Common myeloid progenitor, CD34-positive (primary cell): Measurements from ENCODE around the gene YDJC.
"Not testable (repeated sequence)": the region's sequence is repeated elsewhere in the genome, so short reads cannot be mapped to it uniquely, and the experiment has no call there.

Experiments used
- CTCF ChIA-PET: fragments of 350-600 bp; sonication (Branson Sonifier 250); formaldehyde crosslinking; loops from one replicate; lab custom pipeline; 2021; ENCODE audit warnings: antibody characterized with exemption; lab: Charles Lee
- POLR2A ChIA-PET: fragments of 350-600 bp; sonication (Branson Sonifier 250); formaldehyde crosslinking; loops from one replicate; lab custom pipeline; 2021; ENCODE audit warnings: antibody characterized with exemption; lab: Charles Lee
- DNase-seq, 3 donors: peaks; one replicate each; pipeline versions ENCODE4 v3.0.0 to v3.0.0-alpha.2; 2013
- H3K27ac ChIP-seq, 2 experiments: 1 replicate in 1 of 2; 2 replicates in 1 of 2; pipeline ENCODE4 v1.7.0; 2013; ENCODE audit warnings: inconsistent platforms in 2 of 2, low read length in 2 of 2, mild to moderate bottlenecking in 2 of 2, low read depth in 1 of 2, moderate library complexity in 1 of 2; ENCODE audit not compliant: severe bottlenecking in 2 of 2, insufficient read depth in 1 of 2, poor library complexity in 1 of 2
- H3K27me3 ChIP-seq, 5 experiments: replicated peaks in 2 of 5; 1 replicate in 3 of 5; 2 replicates in 2 of 5; pipeline versions ENCODE4 v1.6.1 to v1.7.0; 2013; ENCODE audit warnings: low read length in 4 of 5, mild to moderate bottlenecking in 2 of 5, moderate library complexity in 2 of 5, inconsistent platforms in 1 of 5; ENCODE audit not compliant: insufficient read depth in 5 of 5, control insufficient read depth in 4 of 5
- H3K36me3 ChIP-seq, 4 experiments: 1 replicate in 2 of 4; 2 replicates in 2 of 4; pipeline versions ENCODE4 v1.6.1 to v1.7.0; 2013; ENCODE audit warnings: low read length in 3 of 4, control low read depth in 1 of 4, mild to moderate bottlenecking in 1 of 4; ENCODE audit not compliant: control insufficient read depth in 4 of 4, insufficient read depth in 4 of 4
- H3K4me1 ChIP-seq, 4 experiments: 1 replicate in 3 of 4; 2 replicates in 1 of 4; pipeline versions ENCODE4 v1.6.1 to v1.7.1; 2013; ENCODE audit warnings: low read length in 3 of 4, mild to moderate bottlenecking in 3 of 4, control low read depth in 1 of 4, inconsistent platforms in 1 of 4, moderate library complexity in 1 of 4; ENCODE audit not compliant: control insufficient read depth in 4 of 4, insufficient read depth in 4 of 4; ENCODE audit errors: control extremely low read depth in 1 of 4
- H3K4me3 ChIP-seq, 7 experiments: 1 replicate in 4 of 7; 2 replicates in 3 of 7; pipeline versions ENCODE4 v1.5.1 to v1.7.0; 2013; ENCODE audit warnings: mild to moderate bottlenecking in 7 of 7, low read length in 6 of 7, moderate library complexity in 6 of 7, inconsistent platforms in 2 of 7, low read depth in 2 of 7, control low read depth in 1 of 7; ENCODE audit not compliant: insufficient read depth in 4 of 7, control insufficient read depth in 1 of 7; ENCODE audit errors: extremely low read depth in 1 of 7
- H3K9me3 ChIP-seq, 5 experiments: 1 replicate in 4 of 5; 2 replicates in 1 of 5; pipeline versions ENCODE4 v1.6.1 to v1.7.1; 2013; ENCODE audit warnings: low read length in 4 of 5, mild to moderate bottlenecking in 2 of 5, inconsistent platforms in 1 of 5, low read depth in 1 of 5, moderate library complexity in 1 of 5; ENCODE audit not compliant: control insufficient read depth in 4 of 5, insufficient read depth in 2 of 5; ENCODE audit errors: control extremely low read depth in 1 of 5
- WGBS: methylation state at CpG from one replicate; pipeline ENCODE4 v1.1.5; 2013; ENCODE audit not compliant: insufficient coverage; 5-methylcytosine and 5-hydroxymethylcytosine counted together

YDJC gene

DNA sequence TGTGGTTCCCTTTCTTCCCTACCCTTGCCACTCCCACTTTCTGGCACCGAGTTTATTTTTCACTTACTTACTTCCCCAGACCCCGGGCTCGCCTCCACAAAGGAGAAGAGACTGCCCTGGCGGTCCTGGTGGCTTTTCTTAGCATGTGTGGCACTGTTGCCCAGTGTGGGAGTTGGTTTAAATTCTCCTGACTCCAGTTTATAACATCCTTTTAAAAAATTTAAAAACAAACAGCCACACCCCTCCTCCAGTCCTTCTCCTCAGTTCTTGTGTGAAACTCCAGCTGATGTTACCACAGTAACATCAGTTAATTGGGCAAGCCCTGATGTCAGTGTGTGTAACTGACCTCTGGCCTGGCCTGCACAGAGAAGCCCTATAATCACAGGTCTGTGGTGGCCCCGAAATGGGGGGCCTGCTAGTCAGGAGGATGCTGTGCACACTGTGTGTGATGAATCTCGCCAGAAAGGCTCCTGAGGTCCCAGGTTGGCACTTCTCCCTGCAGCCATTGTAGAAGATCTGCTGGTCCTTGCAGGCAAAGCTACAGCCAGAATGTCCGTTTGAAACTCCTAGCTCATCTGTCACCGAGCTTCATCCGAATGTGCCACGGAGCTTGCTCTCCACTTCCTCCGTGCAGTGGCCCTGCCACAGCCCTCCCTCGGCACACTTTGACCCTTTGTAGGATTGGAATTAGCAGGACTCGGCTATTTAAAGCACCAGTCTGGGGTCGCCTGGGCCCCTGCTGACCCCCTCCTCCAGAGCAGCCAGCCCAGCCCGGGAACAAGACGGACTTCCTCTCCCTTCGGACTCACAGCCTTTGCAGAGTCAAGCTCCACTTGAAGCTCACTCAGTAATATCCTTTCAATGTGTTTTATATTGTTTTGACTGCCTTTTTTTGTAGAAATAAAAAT lies 7.6 kb downstream of the YDJC start:
- WGBS, result 86% methylated on average over 8 of the region's 17 CpGs
- H3K27ac ChIP-seq, result no peak overlapping the region
- H3K27me3 ChIP-seq, result no peaks in the 10 kb centered on the region
- no peaks in the 10 kb centered on the region for H3K9me3 ChIP-seq
- peak in 2 of 3 donors; percentile 39 to 45 for DNase-seq
- H3K4me3 ChIP-seq, result no peak overlapping the region
- H3K36me3 ChIP-seq, result peaks cover 11 to 74% (median 38%) of the 10 kb centered on the region in 4 experiments
- ChIA-PET CTCF (interaction anchor here (0.6 to 13.8 kb wide), 4 partner anchors 9 to 1659 kb away, joined by 3 to 174 read pairs (median 4); partner anchors contain the start of gene SDF2L1), POLR2A (interaction anchor here (1.2 kb wide), 1 partner anchor 16 kb away, joined by 3 read pairs; no protein-coding TSS in a partner anchor)
- H3K4me1 ChIP-seq, result peaks cover 0 to 34% (median 19%) of the 10 kb centered on the region in 4 experiments

DNA sequence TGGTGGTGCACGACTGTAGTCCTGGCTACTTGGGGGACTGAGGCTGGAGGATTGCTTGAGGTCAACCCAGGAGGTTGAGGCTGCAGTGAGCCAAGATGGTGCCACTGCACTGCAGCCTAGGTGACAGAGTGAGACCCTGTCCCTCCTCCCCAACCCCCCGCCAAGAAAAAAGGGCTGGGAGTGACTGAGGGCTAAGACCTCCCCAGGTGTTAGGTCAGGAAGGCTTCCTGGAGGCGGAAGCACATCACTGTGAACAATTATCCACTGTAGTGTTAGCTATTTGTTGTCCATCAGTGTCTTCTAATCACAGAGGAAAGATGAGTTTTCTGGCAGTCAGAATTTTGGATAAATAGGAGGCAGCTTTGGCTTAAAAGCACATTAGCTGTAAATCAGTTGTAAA lies 8.8 kb downstream of the YDJC start:
- Histone ChIP-seq H3K27me3 (no peaks in the 10 kb centered on the region), H3K4me3 (no peak overlapping the region), H3K36me3 (peaks cover 6 to 63% (median 29%) of the 10 kb centered on the region in 4 experiments), H3K9me3 (no peaks in the 10 kb centered on the region), H3K4me1 (peaks cover 0 to 30% (median 14%) of the 10 kb centered on the region in 4 experiments), H3K27ac (no peak overlapping the region)
- DNase-seq, result no peak
- CTCF ChIA-PET, result interaction anchor here (1.5 to 13.8 kb wide), 2 partner anchors 24 to 35 kb away, joined by 3 to 174 read pairs; partner anchors contain the start of gene SDF2L1
- POLR2A ChIA-PET, result no interaction called here
- 100% methylated on average over 1 of the region's 3 CpGs for WGBS

DNA sequence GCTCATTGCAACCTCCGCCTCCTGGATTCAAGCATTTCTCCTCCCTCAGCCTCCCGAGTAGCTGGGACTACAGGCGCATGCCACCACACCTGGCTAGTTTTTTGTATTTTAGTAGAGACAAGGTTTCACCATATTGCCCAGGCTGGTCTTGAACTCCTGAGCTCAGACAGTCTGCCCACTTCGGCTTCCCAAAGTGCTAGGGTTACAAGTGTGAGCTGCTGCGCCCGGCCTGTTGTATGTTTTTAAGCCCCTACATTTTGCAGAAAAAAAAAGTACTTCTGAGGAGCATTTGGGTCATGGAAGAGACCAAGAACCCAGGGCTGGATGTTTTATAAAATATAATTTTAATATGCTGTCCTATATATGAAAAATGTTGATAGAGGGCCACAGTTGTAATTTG lies 12.5 kb downstream of the YDJC start:
- H3K27me3 ChIP-seq, POLR2A ChIA-PET, H3K27ac ChIP-seq, H3K9me3 ChIP-seq, DNase-seq, H3K4me3 ChIP-seq: not testable (repeated sequence)
- Histone ChIP-seq H3K4me1 (peaks cover 0 to 16% (median 6%) of the 10 kb centered on the region in 4 experiments), H3K36me3 (peaks cover 19 to 61% (median 34%) of the 10 kb centered on the region in 4 experiments)
- CTCF ChIA-PET, result interaction anchor here (1.0 to 2.0 kb wide), 3 partner anchors 9 to 12 kb away, joined by 3 to 6 read pairs (median 4); no protein-coding TSS in a partner anchor
- 100% methylated on average over 3 of the region's 6 CpGs for WGBS

DNA sequence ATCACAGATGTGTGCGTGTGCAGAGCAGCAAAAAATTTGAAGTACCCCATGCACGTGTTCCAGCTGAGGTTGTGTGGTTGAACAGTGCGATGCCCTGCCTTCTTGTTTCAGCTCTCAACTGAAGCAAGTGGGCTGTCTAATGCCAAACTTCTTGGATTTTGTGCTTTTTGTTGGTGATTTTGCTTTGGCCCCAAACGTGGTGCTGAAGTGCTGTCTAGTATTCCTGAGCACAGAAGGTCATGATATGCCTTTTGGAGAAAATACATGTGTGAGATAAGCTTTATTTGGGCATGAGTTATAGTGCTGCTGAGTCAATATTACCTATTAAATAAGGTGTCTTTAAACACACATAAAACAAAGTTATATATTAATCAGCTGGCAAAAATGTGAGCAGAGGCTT lies 14.1 kb downstream of the YDJC start:
- no peaks in the 10 kb centered on the region for H3K27me3 ChIP-seq
- ChIA-PET CTCF (interaction anchor here (1.0 to 2.0 kb wide), 4 partner anchors 9 to 13 kb away, joined by 3 to 9 read pairs (median 4); no protein-coding TSS in a partner anchor), POLR2A (no interaction called here)
- H3K9me3 ChIP-seq, result no peaks in the 10 kb centered on the region
- no peak for DNase-seq
- H3K27ac ChIP-seq, result no peak overlapping the region
- H3K4me1 ChIP-seq, result peaks cover 0 to 4% (median 1%) of the 10 kb centered on the region in 4 experiments
- peaks cover 25 to 65% (median 45%) of the 10 kb centered on the region in 4 experiments for H3K36me3 ChIP-seq
- no peak overlapping the region for H3K4me3 ChIP-seq
- WGBS, result 94% methylated on average over 2 of the region's 4 CpGs

DNA sequence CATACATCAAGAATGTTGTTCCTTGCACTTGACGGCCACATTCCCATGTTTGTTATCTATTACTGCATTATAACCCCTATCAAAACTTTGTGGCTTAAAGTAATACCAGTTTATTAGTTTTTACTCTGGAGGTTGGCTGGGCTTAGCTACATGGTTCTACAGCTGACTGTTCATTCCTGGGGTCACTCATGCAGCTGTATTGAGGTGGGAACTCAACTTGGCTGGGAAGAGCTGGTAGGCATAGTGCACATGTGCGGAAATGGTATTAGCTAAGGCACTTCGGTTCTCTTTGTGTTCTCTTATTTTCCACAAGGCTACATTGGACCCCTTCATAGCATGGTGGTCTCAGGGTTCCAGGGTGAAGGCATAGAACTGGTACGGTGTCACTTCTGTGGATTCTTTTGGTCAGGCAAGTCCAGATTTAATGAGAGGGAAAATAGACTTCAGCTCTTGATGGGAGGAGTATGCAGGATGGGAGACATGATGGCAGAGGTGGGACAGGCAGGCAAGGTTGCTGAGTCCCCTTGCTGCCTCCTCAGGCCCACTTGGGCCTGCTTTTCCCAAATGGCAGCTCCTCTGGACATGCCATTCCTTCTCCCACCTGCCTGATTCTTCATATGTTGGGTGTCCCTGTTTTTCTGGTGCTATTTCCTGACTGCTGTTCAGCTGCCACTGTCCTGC lies 16.1 kb downstream of the YDJC start:
- Histone ChIP-seq H3K4me3 (no peak overlapping the region), H3K9me3 (no peaks in the 10 kb centered on the region), H3K27ac (peak overlapping the region in 1 of 2 experiments; percentile 18), H3K4me1 (no peaks in the 10 kb centered on the region), H3K27me3 (no peaks in the 10 kb centered on the region), H3K36me3 (peaks cover 27 to 56% (median 41%) of the 10 kb centered on the region in 4 experiments)
- CTCF ChIA-PET, result interaction anchor here (0.9 to 3.1 kb wide), 5 partner anchors 8 to 14 kb away, joined by 3 to 15 read pairs (median 4); no protein-coding TSS in a partner anchor
- POLR2A ChIA-PET, result no interaction called here
- 94% methylated on average over 3 of the region's 4 CpGs for WGBS
- DNase-seq, result no peak

DNA sequence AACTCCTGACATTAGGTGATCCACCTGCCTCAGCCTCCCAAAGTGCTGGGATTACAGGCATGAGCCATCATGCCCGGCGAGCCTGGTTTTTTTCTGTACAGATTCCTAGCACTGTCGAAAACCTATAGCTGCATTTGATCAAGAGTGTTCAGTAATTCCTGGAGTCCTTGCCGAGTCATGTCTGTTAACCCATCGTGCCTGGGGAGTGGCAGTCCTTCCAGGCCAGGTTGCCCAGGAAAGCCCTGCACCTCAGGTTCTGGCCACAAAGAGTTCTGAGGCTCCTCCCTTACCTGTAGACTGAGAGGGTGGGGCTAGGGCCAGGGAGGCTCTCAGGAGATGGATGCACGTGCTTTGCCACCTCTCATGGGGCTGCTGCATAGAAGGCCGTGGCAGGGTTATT lies 17.0 kb downstream of the YDJC start:
- no peaks in the 10 kb centered on the region for H3K9me3 ChIP-seq
- POLR2A ChIA-PET, result no interaction called here
- 94% methylated on average over 5 of the region's 7 CpGs for WGBS
- no peaks in the 10 kb centered on the region for H3K27me3 ChIP-seq
- no peak overlapping the region for H3K4me3 ChIP-seq
- H3K4me1 ChIP-seq, result no peaks in the 10 kb centered on the region
- H3K27ac ChIP-seq, result no peak overlapping the region
- CTCF ChIA-PET, result interaction anchor here (0.9 to 3.1 kb wide), 3 partner anchors 9 to 15 kb away, joined by 4 to 15 read pairs (median 4); no protein-coding TSS in a partner anchor
- no peak for DNase-seq
- H3K36me3 ChIP-seq, result peaks cover 29 to 54% (median 41%) of the 10 kb centered on the region in 4 experiments
